Measurements from ENCODE around the gene FNDC3B. TPM values are rescaled to one million over a fixed set of nuclear protein-coding genes. Genes with fewer than 3 reads are reported as not detected.

The FNDC3B gene
- total RNA-seq, 2 experiments from 2014 or later: 13.4 to 15.3 TPM

DNA sequence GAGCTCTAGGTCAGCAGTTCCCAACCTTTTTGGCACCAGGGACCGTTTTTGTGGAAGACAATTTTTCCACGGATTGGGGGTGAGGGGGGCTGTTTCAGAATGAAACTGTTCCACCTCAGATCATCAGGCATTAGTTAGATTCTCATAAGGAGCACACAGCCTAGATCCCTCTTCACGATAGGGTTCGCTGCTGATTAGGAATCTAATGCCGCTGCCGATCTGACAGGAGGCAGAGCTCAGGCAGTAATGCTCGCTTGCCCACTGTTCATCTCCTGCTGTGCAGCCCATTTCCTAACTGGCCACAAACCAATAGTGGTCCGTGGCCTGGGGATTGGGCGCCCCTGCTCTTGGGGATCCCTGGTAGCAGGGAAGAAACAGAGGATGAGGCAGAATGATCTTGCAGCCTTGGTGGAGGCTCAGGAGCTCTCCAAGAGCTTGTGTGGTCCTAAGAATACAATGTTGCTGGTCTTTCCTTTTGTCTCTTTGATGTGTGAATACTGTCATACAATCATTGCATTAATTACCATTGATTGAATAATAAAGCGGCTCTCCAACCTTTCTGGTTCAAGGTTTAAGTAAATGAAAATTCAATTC is 183.2 kb downstream of the FNDC3B start:
- no peak overlapping the region for H3K27ac Mint-ChIP-seq
- no peak overlapping the region for H3K4me3 Mint-ChIP-seq
- H3K9me3 Mint-ChIP-seq: peaks cover 2% of the 10 kb centered on the region
- DNase-seq: no peak
- H3K36me3 Mint-ChIP-seq (ENCODE audit: low read depth): no peaks in the 10 kb centered on the region
- no peaks in the 10 kb centered on the region for H3K4me1 Mint-ChIP-seq
- no peaks in the 10 kb centered on the region for H3K27me3 Mint-ChIP-seq
- POLR2A ChIA-PET: no interaction called here
- CTCF ChIA-PET: interaction anchor here (1.0 kb wide), 1 partner anchor 17 kb away, joined by 3 read pairs; no protein-coding TSS in a partner anchor

DNA sequence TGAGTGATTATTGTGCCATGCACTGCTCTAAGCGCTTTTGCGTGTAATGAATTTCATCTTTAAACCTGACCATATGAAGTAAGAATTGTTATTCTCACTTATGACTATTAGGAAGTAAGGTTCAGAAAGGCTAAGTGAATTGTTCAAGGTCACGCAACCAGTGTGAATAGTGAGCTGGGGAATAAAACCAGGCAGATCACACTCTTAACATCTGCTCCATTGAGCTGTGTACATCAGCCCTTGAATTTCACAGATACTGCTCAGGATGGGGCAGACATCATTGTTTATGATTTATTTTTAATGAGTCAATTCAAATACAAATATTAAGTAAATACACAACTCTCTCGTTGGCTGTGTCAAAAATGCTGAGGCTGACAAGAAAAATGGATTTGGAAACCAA is 184.5 kb downstream of the FNDC3B start:
- ChIA-PET CTCF (no interaction called here), POLR2A (no interaction called here)
- H3K36me3 Mint-ChIP-seq (ENCODE audit: low read depth): no peaks in the 10 kb centered on the region
- H3K27me3 Mint-ChIP-seq: no peaks in the 10 kb centered on the region
- H3K27ac Mint-ChIP-seq: no peak overlapping the region
- H3K9me3 Mint-ChIP-seq: peaks cover 2% of the 10 kb centered on the region
- no peak for DNase-seq
- no peak overlapping the region for H3K4me3 Mint-ChIP-seq
- no peaks in the 10 kb centered on the region for H3K4me1 Mint-ChIP-seq

GRCh38 chr3:172224560-172225214 is 185.3 kb downstream of the FNDC3B start:
- H3K4me3 Mint-ChIP-seq: no peak overlapping the region
- H3K27ac Mint-ChIP-seq: no peak overlapping the region
- ChIA-PET POLR2A (no interaction called here), CTCF (interaction anchor here (0.6 kb wide), 1 partner anchor 197 kb away, joined by 3 read pairs; no protein-coding TSS in a partner anchor)
- no peak for DNase-seq
- peaks cover 3% of the 10 kb centered on the region for H3K36me3 Mint-ChIP-seq (ENCODE audit: low read depth)
- no peaks in the 10 kb centered on the region for H3K27me3 Mint-ChIP-seq
- peaks cover 2% of the 10 kb centered on the region for H3K9me3 Mint-ChIP-seq
- no peaks in the 10 kb centered on the region for H3K4me1 Mint-ChIP-seq

DNA sequence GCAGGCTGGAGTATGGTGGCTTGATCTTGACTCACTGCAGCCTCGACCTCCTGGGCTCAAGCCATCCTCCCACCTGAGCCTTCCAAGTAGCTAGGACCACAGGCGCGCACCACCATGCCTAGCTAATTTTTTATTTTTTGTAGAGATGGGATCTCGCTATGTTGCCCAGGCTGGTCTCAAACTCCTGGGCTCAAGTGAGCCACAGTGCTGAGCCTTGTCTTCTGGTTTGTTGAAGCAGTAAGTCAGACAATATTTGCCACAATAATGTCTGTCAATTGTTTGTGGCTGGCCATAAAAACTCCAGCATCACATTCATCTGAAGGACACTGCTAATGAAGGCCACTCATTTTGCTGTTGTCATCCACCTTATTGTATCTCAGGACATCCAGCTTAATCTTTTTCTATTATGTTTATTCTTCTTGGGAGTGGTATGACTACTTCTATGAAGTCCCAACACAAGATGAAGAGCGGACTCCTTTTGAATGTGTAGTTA is 185.9 kb downstream of the FNDC3B start:
- ChIA-PET CTCF (interaction anchor here (0.6 kb wide), 1 partner anchor 198 kb away, joined by 3 read pairs; no protein-coding TSS in a partner anchor), POLR2A (no interaction called here)
- no peak overlapping the region for H3K27ac Mint-ChIP-seq
- no peaks in the 10 kb centered on the region for H3K27me3 Mint-ChIP-seq
- H3K4me3 Mint-ChIP-seq: no peak overlapping the region
- DNase-seq: no peak
- peaks cover 3% of the 10 kb centered on the region for H3K36me3 Mint-ChIP-seq (ENCODE audit: low read depth)
- H3K9me3 Mint-ChIP-seq: peaks cover 2% of the 10 kb centered on the region
- no peaks in the 10 kb centered on the region for H3K4me1 Mint-ChIP-seq

- Mint-ChIP-seq H3K27me3 (no peaks in the 10 kb centered on the region), H3K4me3 (no peak overlapping the region), H3K27ac (no peak overlapping the region), H3K9me3 (peaks cover 2% of the 10 kb centered on the region), H3K4me1 (no peaks in the 10 kb centered on the region), H3K36me3 (ENCODE audit: low read depth) (peaks cover 4% of the 10 kb centered on the region)
- ChIA-PET POLR2A (no interaction called here), CTCF (interaction anchor here (0.6 to 1.4 kb wide), 2 partner anchors 18 to 33 kb away, joined by 3 read pairs; no protein-coding TSS in a partner anchor)
- no peak for DNase-seq
Observed at GRCh38 chr3:172226831-172227230, 187.5 kb downstream of the FNDC3B start.

GRCh38 chr3:172227340-172228035 is 188.1 kb downstream of the FNDC3B start:
- H3K9me3 Mint-ChIP-seq: peaks cover 2% of the 10 kb centered on the region
- H3K36me3 Mint-ChIP-seq (ENCODE audit: low read depth): peaks cover 4% of the 10 kb centered on the region
- H3K4me1 Mint-ChIP-seq: no peaks in the 10 kb centered on the region
- H3K4me3 Mint-ChIP-seq: no peak overlapping the region
- CTCF ChIA-PET: no interaction called here
- H3K27ac Mint-ChIP-seq: no peak overlapping the region
- POLR2A ChIA-PET: no interaction called here
- no peaks in the 10 kb centered on the region for H3K27me3 Mint-ChIP-seq
- DNase-seq: no peak

DNA sequence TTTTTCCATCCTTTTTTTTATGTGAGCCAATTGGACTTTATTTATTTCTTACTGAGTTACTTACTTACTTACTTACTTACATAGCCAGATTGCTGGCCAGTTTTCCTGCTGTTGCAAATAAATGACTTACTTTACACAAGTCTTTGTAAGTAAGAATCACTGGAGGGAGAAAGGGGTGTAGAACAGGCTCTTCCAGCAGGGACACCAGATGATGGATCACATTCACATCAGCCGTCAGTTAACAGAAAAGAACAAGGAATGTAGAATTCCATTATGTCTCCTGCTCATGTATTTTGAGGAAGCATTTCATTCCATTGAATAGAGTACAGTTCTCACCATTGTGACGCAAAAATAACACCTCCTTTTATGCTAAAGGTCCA is 188.6 kb downstream of the FNDC3B start:
- no peaks in the 10 kb centered on the region for H3K27me3 Mint-ChIP-seq
- H3K27ac Mint-ChIP-seq: no peak overlapping the region
- ChIA-PET POLR2A (no interaction called here), CTCF (no interaction called here)
- no peak overlapping the region for H3K4me3 Mint-ChIP-seq
- no peaks in the 10 kb centered on the region for H3K4me1 Mint-ChIP-seq
- DNase-seq: no peak
- peaks cover 2% of the 10 kb centered on the region for H3K9me3 Mint-ChIP-seq
- peaks cover 4% of the 10 kb centered on the region for H3K36me3 Mint-ChIP-seq (ENCODE audit: low read depth)

GRCh38 chr3:172229462-172229861 is 190.1 kb downstream of the FNDC3B start:
- Mint-ChIP-seq H3K27me3 (no peaks in the 10 kb centered on the region), H3K36me3 (ENCODE audit: low read depth) (peaks cover 4% of the 10 kb centered on the region), H3K4me1 (no peaks in the 10 kb centered on the region), H3K9me3 (peaks cover 1% of the 10 kb centered on the region), H3K27ac (peak overlapping the region; percentile 7), H3K4me3 (no peak overlapping the region)
- CTCF ChIA-PET: no interaction called here
- POLR2A ChIA-PET: no interaction called here
- no peak for DNase-seq

GRCh38 chr3:172231318-172231901 is 192.0 kb downstream of the FNDC3B start:
- Mint-ChIP-seq H3K27ac (no peak overlapping the region), H3K4me1 (no peaks in the 10 kb centered on the region), H3K36me3 (ENCODE audit: low read depth) (peaks cover 4% of the 10 kb centered on the region), H3K4me3 (no peak overlapping the region), H3K9me3 (no peaks in the 10 kb centered on the region), H3K27me3 (no peaks in the 10 kb centered on the region)
- CTCF ChIA-PET: no interaction called here
- DNase-seq: no peak
- POLR2A ChIA-PET: no interaction called here

DNA sequence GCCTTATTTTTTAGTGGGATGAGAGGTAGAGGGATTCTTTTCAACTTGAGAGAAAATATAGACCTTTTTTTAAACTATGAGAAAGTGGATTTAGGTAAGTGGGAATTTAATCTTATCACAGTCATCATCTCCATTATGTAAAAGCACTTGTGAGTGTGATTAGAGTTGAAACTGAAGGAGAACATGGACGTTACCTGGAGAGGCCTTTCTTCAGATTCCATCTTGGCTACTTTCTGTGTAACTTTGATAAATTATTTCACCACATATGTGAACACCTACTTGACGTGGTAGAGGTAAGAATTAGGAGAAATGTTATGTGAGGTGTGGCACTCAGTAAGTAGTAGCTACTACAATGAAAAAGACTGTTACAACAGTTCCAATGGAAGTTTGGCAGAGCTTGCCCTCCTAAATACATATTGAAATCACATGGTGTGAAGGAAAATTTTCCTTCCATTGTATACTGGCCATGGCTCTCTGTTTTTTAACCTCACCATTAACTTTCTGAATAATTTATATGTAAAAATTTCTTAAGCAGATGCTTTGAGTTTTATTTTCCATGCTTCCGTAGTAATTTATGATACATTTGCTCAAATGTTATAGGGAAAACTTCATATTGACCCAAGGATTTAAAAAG is 193.3 kb downstream of the FNDC3B start:
- no peak overlapping the region for H3K4me3 Mint-ChIP-seq
- H3K36me3 Mint-ChIP-seq (ENCODE audit: low read depth): peaks cover 4% of the 10 kb centered on the region
- ChIA-PET CTCF (no interaction called here), POLR2A (no interaction called here)
- no peaks in the 10 kb centered on the region for H3K9me3 Mint-ChIP-seq
- no peaks in the 10 kb centered on the region for H3K27me3 Mint-ChIP-seq
- no peak overlapping the region for H3K27ac Mint-ChIP-seq
- no peaks in the 10 kb centered on the region for H3K4me1 Mint-ChIP-seq
- DNase-seq: no peak

GRCh38 chr3:172233474-172234277 is 194.3 kb downstream of the FNDC3B start:
- Mint-ChIP-seq H3K9me3 (no peaks in the 10 kb centered on the region), H3K4me1 (no peaks in the 10 kb centered on the region)

GRCh38 chr3:172235698-172236097 is 196.3 kb downstream of the FNDC3B start:
- H3K27me3 Mint-ChIP-seq: no peaks in the 10 kb centered on the region
- POLR2A ChIA-PET: no interaction called here
- no peak overlapping the region for H3K4me3 Mint-ChIP-seq
- H3K4me1 Mint-ChIP-seq: no peaks in the 10 kb centered on the region
- peaks cover 1% of the 10 kb centered on the region for H3K36me3 Mint-ChIP-seq (ENCODE audit: low read depth)
- peaks cover 2% of the 10 kb centered on the region for H3K9me3 Mint-ChIP-seq
- DNase-seq: no peak
- CTCF ChIA-PET: interaction anchor here (0.9 to 1.6 kb wide), 2 partner anchors 24 to 41 kb away, joined by 3 read pairs; no protein-coding TSS in a partner anchor
- H3K27ac Mint-ChIP-seq: no peak overlapping the region

More at GRCh38 chr3:172233474-172234277, 194.3 kb downstream of the FNDC3B start:
- no peak for DNase-seq
- H3K36me3 Mint-ChIP-seq (ENCODE audit: low read depth): peaks cover 4% of the 10 kb centered on the region
- no peak overlapping the region for H3K4me3 Mint-ChIP-seq
- ChIA-PET CTCF (no interaction called here), POLR2A (no interaction called here)
- no peak overlapping the region for H3K27ac Mint-ChIP-seq
- no peaks in the 10 kb centered on the region for H3K27me3 Mint-ChIP-seq
